Endothelial cell of umbilical vein (primary cell): Measurements from ENCODE around the gene LRIG1. TPM values are rescaled to one million over a fixed set of nuclear protein-coding genes. Genes with fewer than 3 reads are reported as not detected.

Experiments used
- BruUV-seq: library from RNA; stranded (reverse); fragments of 400-500 nt; replicated peaks from 2 replicates; lab custom pipeline; 2021; lab: Mats Ljungman, UMichigan
- CTCF ChIA-PET: fragments of 300-600, 350-600 bp; sonication (Branson Sonifier 250); formaldehyde crosslinking; loops from one replicate; lab custom pipeline; 2021; ENCODE audit warnings: antibody characterized with exemption, inconsistent platforms; lab: Charles Lee
- POLR2A ChIA-PET: fragments of 300-600, 350-600 bp; sonication (Branson Sonifier 250); formaldehyde crosslinking; loops from one replicate; lab custom pipeline; 2021; ENCODE audit warnings: antibody characterized with exemption, inconsistent platforms; lab: Charles Lee
- DNase-seq: peaks from one replicate; pipeline ENCODE4 v3.0.0-alpha.2; 2011; ENCODE audit warnings: low read depth, low spot score
- FAIRE-seq: peaks from 2 replicates; lab custom pipeline; 2011; peaks lifted over from hg19 to GRCh38; lab: Jason Lieb, UNC
- H2AFZ ChIP-seq: 2 replicates; pipeline ENCODE4 v1.6.0; 2012; ENCODE audit warnings: low read depth, low read length, control low read depth, inconsistent platforms
- H3K27ac ChIP-seq: 2 replicates; pipeline ENCODE4 v1.5.1; 2011; ENCODE audit warnings: low read depth, mild to moderate bottlenecking, control low read depth, low read length, moderate library complexity; ENCODE audit not compliant: insufficient read depth
- H3K27me3 ChIP-seq, 2 experiments: 2 replicates each; pipeline versions ENCODE4 v1.6.0 to v1.6.1; 2011; ENCODE audit warnings: low read length in 2 of 2, mixed read lengths in 1 of 2; ENCODE audit not compliant: control insufficient read depth in 2 of 2, insufficient read depth in 2 of 2
- H3K36me3 ChIP-seq, 2 experiments: 2 replicates in 1 of 2; 3 replicates in 1 of 2; pipeline ENCODE4 v1.5.1; 2011; ENCODE audit warnings: low read length in 2 of 2, mild to moderate bottlenecking in 1 of 2, moderate library complexity in 1 of 2; ENCODE audit not compliant: control insufficient read depth in 2 of 2, insufficient read depth in 2 of 2; ENCODE audit errors: extremely low read depth in 1 of 2
- H3K4me1 ChIP-seq: 3 replicates; pipeline ENCODE4 v1.5.1; 2011; ENCODE audit warnings: mild to moderate bottlenecking, low read length; ENCODE audit not compliant: control insufficient read depth, insufficient read depth; ENCODE audit errors: extremely low read depth
- H3K4me2 ChIP-seq: 2 replicates; pipeline ENCODE4 v1.6.1; 2011; ENCODE audit warnings: low read length, control low read depth, mixed read lengths; ENCODE audit not compliant: insufficient read depth
- H3K4me3 ChIP-seq, 3 experiments: fragments of 200-600 bp in 1 of 3; sonication (generic), shearing (Covaris generic) in 1 of 3; replicated peaks in 1 of 3; 2 replicates each; pipeline ENCODE4 v1.5.1; 2011 to 2016; ENCODE audit warnings: control low read depth in 3 of 3, low read length in 3 of 3, mild to moderate bottlenecking in 2 of 3, inconsistent platforms in 1 of 3, low read depth in 1 of 3, moderate library complexity in 1 of 3; ENCODE audit not compliant: insufficient read depth in 1 of 3
- H3K79me2 ChIP-seq: 2 replicates; pipeline ENCODE4 v1.6.0; 2012; ENCODE audit warnings: low read length, inconsistent platforms; ENCODE audit not compliant: control insufficient read depth, insufficient read depth
- H3K9ac ChIP-seq: replicated peaks from 2 replicates; pipeline ENCODE3; 2011; ENCODE audit warnings: low read length, control low read depth; ENCODE audit not compliant: insufficient read depth; ENCODE audit errors: extremely low read depth
- H3K9me1 ChIP-seq: replicated peaks from 3 replicates; pipeline ENCODE4 v1.6.0; 2011; ENCODE audit warnings: mild to moderate bottlenecking, low read length; ENCODE audit not compliant: control insufficient read depth, insufficient read depth; ENCODE audit errors: extremely low read depth
- H3K9me3 ChIP-seq: replicated peaks from 2 replicates; pipeline ENCODE4 v1.5.1; 2012; ENCODE audit warnings: low read length, inconsistent platforms; ENCODE audit not compliant: control insufficient read depth, insufficient read depth
- H4K20me1 ChIP-seq: replicated peaks from 2 replicates; pipeline ENCODE3; 2011; ENCODE audit warnings: mild to moderate bottlenecking, low read length; ENCODE audit not compliant: control insufficient read depth, insufficient read depth; ENCODE audit errors: extremely low read depth
- CTCF ChIP-seq, 2 donors: IDR thresholded peaks; 1 replicate in 1 of 2; 2 replicates in 1 of 2; pipeline ENCODE4 v1.5.1; 2011; ENCODE audit warnings: low read length in 2 of 2, mild to moderate bottlenecking in 2 of 2, moderate library complexity in 2 of 2, control low read depth in 1 of 2, inconsistent platforms in 1 of 2, low read depth in 1 of 2; ENCODE audit not compliant: insufficient read depth in 1 of 2; ENCODE audit errors: extremely low read depth in 1 of 2
- EZH2 ChIP-seq: IDR thresholded peaks from 2 replicates; pipeline ENCODE4 v1.6.1; 2012; ENCODE audit warnings: borderline replicate concordance, low read depth, mild to moderate bottlenecking, moderate library complexity, low read length, inconsistent platforms; ENCODE audit not compliant: severe bottlenecking
- FOS ChIP-seq: IDR thresholded peaks from 2 replicates; pipeline ENCODE4 v1.6.1; 2011; ENCODE audit warnings: mild to moderate bottlenecking, low read length, moderate library complexity, borderline replicate concordance; ENCODE audit not compliant: insufficient read depth
- GATA2 ChIP-seq: IDR thresholded peaks from 2 replicates; pipeline ENCODE4 v1.7.0; 2011; ENCODE audit warnings: low read depth, mild to moderate bottlenecking, moderate library complexity, mixed read lengths, low read length; ENCODE audit not compliant: insufficient read length, insufficient read depth
- JUN ChIP-seq: IDR thresholded peaks from 2 replicates; pipeline ENCODE4 v1.6.1; 2011; ENCODE audit warnings: borderline replicate concordance, low read depth; ENCODE audit not compliant: insufficient read length, insufficient read depth
- MAX ChIP-seq: IDR thresholded peaks from 2 replicates; pipeline ENCODE4 v1.6.1; 2011; ENCODE audit not compliant: insufficient read depth, insufficient read length
- MYC ChIP-seq: IDR thresholded peaks from one replicate; pipeline ENCODE4 v1.6.1; 2011; ENCODE audit warnings: mild to moderate bottlenecking, low read depth, low read length
- POLR2A ChIP-seq: IDR thresholded peaks from 2 replicates; pipeline ENCODE4 v1.6.1; 2012; ENCODE audit warnings: low read depth, mild to moderate bottlenecking, control low read depth, low read length
- POLR2AphosphoS5 ChIP-seq: IDR thresholded peaks from 2 replicates; pipeline ENCODE4 v1.6.1; 2012; ENCODE audit warnings: low read depth, mild to moderate bottlenecking, control low read depth, low read length, moderate library complexity; ENCODE audit not compliant: insufficient read depth
- dilution Hi-C: fragments of 300-500 bp; cut with MboI; formaldehyde crosslinking; loops from one replicate; pipeline ENCODE4 v1.15.0; 2019; ENCODE audit warnings: low sequenced_read_pairs; ENCODE audit not compliant: extremely low pct_ligation_motif_present
- intact Hi-C: fragments of 100-400 bp; cut with micrococcal nuclease; formaldehyde crosslinking; loops from one replicate; pipeline ENCODE4 v1.10.0; 2022
- polyA plus RNA-seq, 4 experiments: library from polyadenylated mRNA; depleted of rRNA in 3 of 4; stranded (reverse) in 3 of 4; unstranded in 1 of 4; fragments of >200 nt; gene quantifications; 2 replicates each; pipeline versions ENCODE4 v1.2.1 to v1.2.3, GENCODE V29; 2011 to 2012; ENCODE audit warnings: missing spikeins in 1 of 4
- total RNA-seq: library from RNA; stranded (reverse); gene quantifications from 2 replicates; pipeline ENCODE4 v1.2.3, GENCODE V29; 2021

LRIG1 gene
- total and polyA plus RNA-seq, 2 donors (not counting 3 experiments of a cell fraction or from before 2014, with no cell fraction given) = 50.3 to 52.2 TPM

GRCh38 chr3:66477856-66478255 is 23.0 kb downstream of the LRIG1 start:
- Histone ChIP-seq H3K27ac (no peak overlapping the region), H3K4me2 (no peak overlapping the region), H3K4me1 (peaks cover 52% of the 10 kb centered on the region), H3K9me3 (no peaks in the 10 kb centered on the region), H3K9ac (no peak overlapping the region), H2AFZ (no peak overlapping the region), H3K9me1 (no peaks in the 10 kb centered on the region), H3K27me3 (no peaks in the 10 kb centered on the region), H3K4me3 (no peak overlapping the region), H4K20me1 (no peaks in the 10 kb centered on the region), H3K36me3 (no peaks in the 10 kb centered on the region), H3K79me2 (peaks cover 62% of the 10 kb centered on the region)
- dilution Hi-C loops (no loop called here), intact Hi-C loops (no loop called here)
- BruUV-seq = no TSS peak
- TF ChIP-seq POLR2A (no peak), FOS (no peak), POLR2AphosphoS5 (no peak), MAX (no peak), GATA2 (no peak), EZH2 (no peak), JUN (no peak), MYC (no peak), CTCF (IDR thresholded peaks at IDR 0.05; ENCODE audit: extremely low read depth in 1 of 2, insufficient read depth in 1 of 2, low read depth in 1 of 2, low read length in 2 of 2) (no peak)
- DNase-seq (no peak), FAIRE-seq (no peak)
- ChIA-PET CTCF (interaction anchor here (1.1 to 1.9 kb wide), 2 partner anchors 14 to 19 kb away, joined by 3 to 4 read pairs; no protein-coding TSS in a partner anchor), POLR2A (no interaction called here)
